Heart left ventricle (tissue), 16 donors: Measurements from ENCODE around the gene TET3. TPM values are rescaled to one million over a fixed set of nuclear protein-coding genes. Genes with fewer than 3 reads are reported as not detected.

Experiments
- ATAC-seq, 4 donors: fragments of 200-7000 bp; cut with Tn5 transposase; one replicate each; pipeline ENCODE4 v1.9.1; 2020 to 2022; ENCODE audit warnings: moderate library complexity in 4 of 4, mild to moderate bottlenecking in 3 of 4, moderate number of reproducible peaks in 1 of 4
- DNase-seq, 5 donors: peaks; one replicate each; pipeline ENCODE4 v3.0.0-alpha.2; 2020
- H3K27ac ChIP-seq, 12 donors: fragments of 200-600 bp; sonication (generic) in 4 of 12; one replicate each; pipeline versions ENCODE4 v1.5.0 to v1.8.0; 2016 to 2022; ENCODE audit warnings: mild to moderate bottlenecking in 2 of 12
- H3K27me3 ChIP-seq, 9 donors: fragments of 200-600 bp; sonication (generic) in 2 of 9; one replicate each; pipeline versions ENCODE4 v1.5.1 to v1.8.0; 2016 to 2022; ENCODE audit warnings: mild to moderate bottlenecking in 3 of 9
- H3K36me3 ChIP-seq, 9 donors: fragments of 200-600 bp; sonication (generic) in 2 of 9; one replicate each; pipeline versions ENCODE4 v1.5.0 to v1.8.0; 2018 to 2022; ENCODE audit warnings: mild to moderate bottlenecking in 2 of 9
- H3K4me1 ChIP-seq, 12 donors: fragments of 200-600 bp; sonication (generic) in 4 of 12; one replicate each; pipeline versions ENCODE4 v1.5.0 to v1.8.0; 2016 to 2022; ENCODE audit warnings: mild to moderate bottlenecking in 3 of 12
- H3K4me3 ChIP-seq, 12 donors: fragments of 200-600 bp; sonication (generic) in 4 of 12; one replicate each; pipeline versions ENCODE4 v1.5.0 to v1.8.0; 2017 to 2022; ENCODE audit warnings: mild to moderate bottlenecking in 9 of 12, moderate library complexity in 4 of 12
- H3K9me3 ChIP-seq, 12 donors: fragments of 200-600 bp; sonication (generic) in 4 of 12; one replicate each; pipeline versions ENCODE4 v1.5.0 to v1.8.0; 2016 to 2022; ENCODE audit warnings: mild to moderate bottlenecking in 1 of 12
- CTCF ChIP-seq, 12 donors: fragments of 200-600 bp; sonication (generic) in 4 of 12; IDR thresholded peaks; one replicate each; pipeline versions ENCODE4 v1.5.0 to v1.8.0; 2018 to 2022; ENCODE audit warnings: antibody characterized with exemption in 12 of 12, mild to moderate bottlenecking in 5 of 12
- POLR2A ChIP-seq, 2 donors: fragments of 450-650 bp; IDR thresholded peaks; one replicate each; pipeline ENCODE4 v1.6.1; 2017; ENCODE audit warnings: antibody characterized with exemption in 2 of 2, mild to moderate bottlenecking in 2 of 2, moderate library complexity in 2 of 2
- whole genome bisulfite sequencing, 4 donors: extraction: QIAGEN DNeasy Blood & Tissue Kit in 2 of 4; methylation state at CpG; one replicate each; pipeline versions ENCODE4 v1.1.5 to v1.1.7; 2013 to 2018; 5-methylcytosine and 5-hydroxymethylcytosine counted together
- intact Hi-C, 10 donors: fragments of 100-400 bp; cut with DNase I; formaldehyde crosslinking; loops; one replicate each; pipeline versions ENCODE4 v1.11.1 to v1.14.2; 2022
- polyA plus RNA-seq, 2 donors: library from polyadenylated mRNA; stranded (reverse); fragments of 200-250 nt; gene quantifications; one replicate each; pipeline ENCODE4 v1.2.3, GENCODE V29; 2013
- total RNA-seq, 9 donors: library from RNA; depleted of rRNA in 2 of 9; stranded (reverse); fragments of >200 nt in 2 of 9; fragmentation: NEBNext Ultra II Directional in 3 of 9; extraction: Animal tissue kit (Norgen Biotek cat#: 25700) in 3 of 9; gene quantifications; one replicate each; pipeline versions ENCODE4 v1.1.0 to v1.2.4, GENCODE V29; 2016 to 2023
- donor health status: ischemic (EF 13 %, LVEDD 7.1; RV severe dilation, severe dysfunction).
- donor health status: healthy with polysubstance abuse.
- donor health status: DM: no; HTN: yes; CAD: no.
- donor health status: DM: no; HTN: no; CAD: no.
- donor health status: ischemic (EF 25% LVEDD 6.9; RV normal size, moderate dysfunction).
- donor health status: ischemic (EF 25% LVEDD 5.7; RV mildly dilated, moderate dysfunction).
- donor health status: healthy.
- donor health status: DM: yes; HTN: yes; CAD: no.
- donor health status: ischemic (EF 35%, LVEDD 5.7; RV mildly dilated, moderate dysfunction).
- donor health status: nonischemic (EF 11% LVEDD 7.7; RV severe dilation, severe dysfunction).
- donor health status: DM: yes; HTN: yes; CAD: no.
- donor health status: PGD.
- donor health status: ischemic (EF 29% LVEDD 5.4; RV normal size, mild dysfunction).
- donor health status: nonischemic (EF 23%, LVEDD 6.1; RV moderate dilation, normal function).

TET3 gene
- total and polyA plus RNA-seq, 11 donors = 1.2 to 12.6 (median 2.5) TPM

GRCh38 chr2:74014813-74015212 lies 30.1 kb downstream of the TET3 start:
- TF ChIP-seq CTCF (IDR thresholded peaks at IDR 0.05) = no peak
- TF ChIP-seq POLR2A (IDR thresholded peaks at IDR 0.05) = no peak
- peaks cover 0 to 18% (median 7%) of the 10 kb centered on the region in 12 donors for H3K4me1 ChIP-seq
- DNase-seq (no peak), ATAC-seq (no peak)
- no peak overlapping the region for H3K4me3 ChIP-seq
- H3K9me3 ChIP-seq = no peaks in the 10 kb centered on the region
- no peaks in the 10 kb centered on the region for H3K27me3 ChIP-seq
- no peaks in the 10 kb centered on the region for H3K36me3 ChIP-seq
- H3K27ac ChIP-seq = no peak overlapping the region
- intact Hi-C loops = no loop called here
- 91 to 98% (median 93%) methylated on average over 3 of the region's 3 CpGs for WGBS, 4 donors

GRCh38 chr2:74017223-74017622 lies 32.5 kb downstream of the TET3 start:
- WGBS, 4 donors = 92 to 97% (median 95%) methylated on average over 3 of the region's 3 CpGs
- DNase-seq (no peak), ATAC-seq (no peak)
- intact Hi-C loops = no loop called here
- H3K36me3 ChIP-seq = no peaks in the 10 kb centered on the region
- H3K9me3 ChIP-seq = no peaks in the 10 kb centered on the region
- TF ChIP-seq POLR2A (IDR thresholded peaks at IDR 0.05) (no peak), CTCF (IDR thresholded peaks at IDR 0.05) (no peak)
- H3K27ac ChIP-seq = no peak overlapping the region
- no peak overlapping the region for H3K4me3 ChIP-seq
- peaks cover 0 to 35% (median 6%) of the 10 kb centered on the region in 12 donors for H3K4me1 ChIP-seq
- H3K27me3 ChIP-seq = no peaks in the 10 kb centered on the region

GRCh38 chr2:74019516-74019915 lies 34.8 kb downstream of the TET3 start:
- intact Hi-C loops = no loop called here
- TF ChIP-seq POLR2A (IDR thresholded peaks at IDR 0.05) (no peak), CTCF (IDR thresholded peaks at IDR 0.05) (no peak)
- Histone ChIP-seq H3K4me1 (peaks cover 0 to 36% (median 6%) of the 10 kb centered on the region in 12 donors), H3K9me3 (no peaks in the 10 kb centered on the region), H3K36me3 (no peaks in the 10 kb centered on the region), H3K27me3 (no peaks in the 10 kb centered on the region), H3K27ac (no peak overlapping the region), H3K4me3 (no peak overlapping the region)
- peak in 3 of 4 donors; percentile 26 to 59 (median 52) for ATAC-seq
- no peak for DNase-seq
- 29 to 40% (median 32%) methylated on average over 5 of the region's 5 CpGs for WGBS, 4 donors

- intact Hi-C loops = no loop called here
- Histone ChIP-seq H3K27me3 (no peaks in the 10 kb centered on the region), H3K4me3 (no peak overlapping the region), H3K9me3 (no peaks in the 10 kb centered on the region), H3K27ac (peak overlapping the region in 1 of 12 donors; percentile 46), H3K36me3 (no peaks in the 10 kb centered on the region), H3K4me1 (peaks cover 0 to 44% (median 6%) of the 10 kb centered on the region in 12 donors)
- TF ChIP-seq POLR2A (IDR thresholded peaks at IDR 0.05) (no peak), CTCF (IDR thresholded peaks at IDR 0.05) (no peak)
- no peak for DNase-seq
- peak; percentile 47 to 78 (median 71) for ATAC-seq
- WGBS, 4 donors = 81 to 88% (median 83%) methylated on average over 9 of the region's 9 CpGs
Observed at GRCh38 chr2:74020702-74021406, 36.1 kb downstream of the TET3 start.
